ENCODE data around the gene COL23A1. TPM values are rescaled to one million over a fixed set of nuclear protein-coding genes. Genes with fewer than 3 reads are reported as not detected.

Gene COL23A1
- polyA plus RNA-seq, 2 of the 4 experiments (the other 2 are of a cell fraction) = not detected

- no peak for FAIRE-seq
- no peaks in the 10 kb centered on the region for H3K9me3 ChIP-seq
- no peak overlapping the region for H3K27ac ChIP-seq
- CTCF ChIA-PET = interaction anchor here (0.7 kb wide), 1 partner anchor 127 kb away, joined by 3 read pairs; no protein-coding TSS in a partner anchor
- no peak for ATAC-seq
- no peak overlapping the region for H3K4me2 ChIP-seq
- WGBS (ENCODE audit: missing lambda C conversion rate) = 93% methylated on average over 10 of the region's 10 CpGs
- peaks cover 21% of the 10 kb centered on the region for H3K4me1 ChIP-seq
- no peak overlapping the region for H3K4me3 ChIP-seq
- no peak for DNase-seq (ENCODE audit: low read depth in 1 of 2, low spot score in 1 of 2)
- TF ChIP-seq CHD4 (IDR thresholded peaks at IDR 0.05; ENCODE audit: borderline replicate concordance) = no peak
- TF ChIP-seq NR3C1 (IDR thresholded peaks at IDR 0.05) = no peak
- TF ChIP-seq CBX8 (IDR thresholded peaks at IDR 0.05) = no peak
- no peak for TF ChIP-seq SMC3 (IDR thresholded peaks at IDR 0.05)
- TF ChIP-seq RAD21 (conservative IDR thresholded peaks at IDR 0.05 in 1 of 2, IDR thresholded peaks at IDR 0.05 in 1 of 2) = no peak
- TF ChIP-seq KDM1A (IDR thresholded peaks at IDR 0.05; ENCODE audit: low read depth) = no peak
- TF ChIP-seq HEYL (CRISPR knock-in tag; IDR thresholded peaks at IDR 0.05) = no peak
- TF ChIP-seq, protein P1, sequence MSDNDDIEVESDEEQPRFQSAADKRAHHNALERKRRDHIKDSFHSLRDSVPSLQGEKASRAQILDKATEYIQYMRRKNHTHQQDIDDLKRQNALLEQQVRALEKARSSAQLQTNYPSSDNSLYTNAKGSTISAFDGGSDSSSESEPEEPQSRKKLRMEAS (IDR thresholded peaks at IDR 0.05) = no peak
- no peak for TF ChIP-seq KDM5A (IDR thresholded peaks at IDR 0.05)
- no peak for TF ChIP-seq CEBPB (IDR thresholded peaks at IDR 0.05)
- no peak for TF ChIP-seq RARB (CRISPR knock-in tag; IDR thresholded peaks at IDR 0.05)
- no peak for TF ChIP-seq NPAS2 (CRISPR knock-in tag; IDR thresholded peaks at IDR 0.05; ENCODE audit: borderline replicate concordance)
- no peak for TF ChIP-seq PHF8 (IDR thresholded peaks at IDR 0.05; ENCODE audit: borderline replicate concordance, low read depth)
- TF ChIP-seq, protein P2, sequence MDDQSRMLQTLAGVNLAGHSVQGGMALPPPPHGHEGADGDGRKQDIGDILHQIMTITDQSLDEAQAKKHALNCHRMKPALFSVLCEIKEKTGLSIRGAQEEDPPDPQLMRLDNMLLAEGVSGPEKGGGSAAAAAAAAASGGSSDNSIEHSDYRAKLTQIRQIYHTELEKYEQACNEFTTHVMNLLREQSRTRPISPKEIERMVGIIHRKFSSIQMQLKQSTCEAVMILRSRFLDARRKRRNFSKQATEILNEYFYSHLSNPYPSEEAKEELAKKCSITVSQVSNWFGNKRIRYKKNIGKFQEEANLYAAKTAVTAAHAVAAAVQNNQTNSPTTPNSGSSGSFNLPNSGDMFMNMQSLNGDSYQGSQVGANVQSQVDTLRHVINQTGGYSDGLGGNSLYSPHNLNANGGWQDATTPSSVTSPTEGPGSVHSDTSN (IDR thresholded peaks at IDR 0.05) = no peak
- no peak for TF ChIP-seq EP300 (IDR thresholded peaks at IDR 0.05)
- no peak for TF ChIP-seq ESRRA (IDR thresholded peaks at IDR 0.05; ENCODE audit: borderline replicate concordance, low read length)
- TF ChIP-seq FOSB (CRISPR knock-in tag; IDR thresholded peaks at IDR 0.05) = no peak
- TF ChIP-seq RCOR1 (IDR thresholded peaks at IDR 0.05; ENCODE audit: low read depth, low read length) = no peak
- POLR2A ChIA-PET = no interaction called here
Observed at GRCh38 chr5:178202541-178202940, 387.7 kb downstream of the COL23A1 start.

DNA sequence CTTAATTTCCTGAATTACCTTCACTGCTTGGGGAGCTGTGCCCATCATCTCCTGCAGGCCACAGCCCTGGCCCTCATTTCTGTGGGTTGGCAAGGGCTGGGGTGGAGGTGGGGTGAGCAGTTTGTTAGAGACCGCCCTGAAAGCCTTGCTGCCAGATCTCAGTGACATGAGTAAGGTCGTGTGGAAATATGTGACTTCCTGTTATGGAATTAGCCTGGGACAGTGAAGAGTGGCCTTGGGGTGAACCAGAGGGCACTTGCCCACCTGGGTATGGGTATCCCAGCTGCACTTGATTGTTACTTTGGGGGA is 388.3 kb downstream of the COL23A1 start:
- ATAC-seq = no peak
- H3K27ac ChIP-seq = no peak overlapping the region
- DNase-seq (ENCODE audit: low read depth in 1 of 2, low spot score in 1 of 2) = no peak
- peaks cover 14% of the 10 kb centered on the region for H3K4me1 ChIP-seq
- WGBS (ENCODE audit: missing lambda C conversion rate) = 42% methylated on average over 2 of the region's 2 CpGs
- no peak overlapping the region for H3K4me3 ChIP-seq
- no peak for FAIRE-seq
- no peak overlapping the region for H3K4me2 ChIP-seq
- CTCF ChIA-PET = interaction anchor here (0.7 kb wide), 1 partner anchor 126 kb away, joined by 3 read pairs; no protein-coding TSS in a partner anchor
- no peaks in the 10 kb centered on the region for H3K9me3 ChIP-seq
- POLR2A ChIA-PET = no interaction called here
- no peak for TF ChIP-seq MYC (IDR thresholded peaks at IDR 0.05; ENCODE audit: borderline replicate concordance, low read length)
- TF ChIP-seq, protein P3, sequence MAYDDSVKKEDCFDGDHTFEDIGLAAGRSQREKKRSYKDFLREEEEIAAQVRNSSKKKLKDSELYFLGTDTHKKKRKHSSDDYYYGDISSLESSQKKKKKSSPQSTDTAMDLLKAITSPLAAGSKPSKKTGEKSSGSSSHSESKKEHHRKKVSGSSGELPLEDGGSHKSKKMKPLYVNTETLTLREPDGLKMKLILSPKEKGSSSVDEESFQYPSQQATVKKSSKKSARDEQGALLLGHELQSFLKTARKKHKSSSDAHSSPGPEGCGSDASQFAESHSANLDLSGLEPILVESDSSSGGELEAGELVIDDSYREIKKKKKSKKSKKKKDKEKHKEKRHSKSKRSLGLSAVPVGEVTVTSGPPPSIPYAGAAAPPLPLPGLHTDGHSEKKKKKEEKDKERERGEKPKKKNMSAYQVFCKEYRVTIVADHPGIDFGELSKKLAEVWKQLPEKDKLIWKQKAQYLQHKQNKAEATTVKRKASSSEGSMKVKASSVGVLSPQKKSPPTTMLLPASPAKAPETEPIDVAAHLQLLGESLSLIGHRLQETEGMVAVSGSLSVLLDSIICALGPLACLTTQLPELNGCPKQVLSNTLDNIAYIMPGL (CRISPR knock-in tag; IDR thresholded peaks at IDR 0.05; ENCODE audit: borderline replicate concordance) = no peak
- TF ChIP-seq HOXB13 (CRISPR knock-in tag; IDR thresholded peaks at IDR 0.05; ENCODE audit: low read depth) = no peak

GRCh38 chr5:178201221-178201926 is 388.8 kb downstream of the COL23A1 start:
- H3K4me2 ChIP-seq = no peak overlapping the region
- H3K9me3 ChIP-seq = no peaks in the 10 kb centered on the region
- 74% methylated on average over 14 of the region's 14 CpGs for WGBS (ENCODE audit: missing lambda C conversion rate)
- CTCF ChIA-PET = no interaction called here
- POLR2A ChIA-PET = no interaction called here
- FAIRE-seq = no peak
- H3K4me3 ChIP-seq = no peak overlapping the region
- H3K4me1 ChIP-seq = peaks cover 9% of the 10 kb centered on the region
- ATAC-seq = no peak
- no peak for TF ChIP-seq JUNB (IDR thresholded peaks at IDR 0.05)
- TF ChIP-seq RCOR1 (IDR thresholded peaks at IDR 0.05; ENCODE audit: low read depth, low read length) = no peak
- TF ChIP-seq, protein P4, sequence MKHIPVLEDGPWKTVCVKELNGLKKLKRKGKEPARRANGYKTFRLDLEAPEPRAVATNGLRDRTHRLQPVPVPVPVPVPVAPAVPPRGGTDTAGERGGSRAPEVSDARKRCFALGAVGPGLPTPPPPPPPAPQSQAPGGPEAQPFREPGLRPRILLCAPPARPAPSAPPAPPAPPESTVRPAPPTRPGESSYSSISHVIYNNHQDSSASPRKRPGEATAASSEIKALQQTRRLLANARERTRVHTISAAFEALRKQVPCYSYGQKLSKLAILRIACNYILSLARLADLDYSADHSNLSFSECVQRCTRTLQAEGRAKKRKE (CRISPR knock-in tag; IDR thresholded peaks at IDR 0.05; ENCODE audit: low read depth) = no peak
- no peak for TF ChIP-seq CBX2 (IDR thresholded peaks at IDR 0.05; ENCODE audit: borderline replicate concordance, low read depth)
- H3K27ac ChIP-seq = no peak overlapping the region
- DNase-seq (ENCODE audit: low read depth in 1 of 2, low spot score in 1 of 2) = no peak

Data from A549 (cell line).